Activated CD8-positive, alpha-beta memory T cell treated with anti-CD3 and anti-CD28 coated beads for 36 hours (primary cell): Measurements from ENCODE around the gene KCNJ16. TPM values are rescaled to one million over a fixed set of nuclear protein-coding genes. Genes with fewer than 3 reads are reported as not detected.

Experiments used
- CTCF ChIA-PET: fragments of 350-600 bp; sonication (Branson Sonifier 250); formaldehyde crosslinking; loops from one replicate; lab custom pipeline; 2021; ENCODE audit warnings: antibody characterized with exemption; lab: Charles Lee
- POLR2A ChIA-PET: fragments of 350-600 bp; sonication (Branson Sonifier 250); formaldehyde crosslinking; loops from one replicate; lab custom pipeline; 2021; ENCODE audit warnings: antibody characterized with exemption; lab: Charles Lee
- total RNA-seq, 2 experiments: library from RNA; stranded (reverse); gene quantifications; one replicate each; pipeline ENCODE4 v1.2.3, GENCODE V29; 2021

KCNJ16 gene
- total RNA-seq, 2 experiments from 2014 or later, result not detected

DNA sequence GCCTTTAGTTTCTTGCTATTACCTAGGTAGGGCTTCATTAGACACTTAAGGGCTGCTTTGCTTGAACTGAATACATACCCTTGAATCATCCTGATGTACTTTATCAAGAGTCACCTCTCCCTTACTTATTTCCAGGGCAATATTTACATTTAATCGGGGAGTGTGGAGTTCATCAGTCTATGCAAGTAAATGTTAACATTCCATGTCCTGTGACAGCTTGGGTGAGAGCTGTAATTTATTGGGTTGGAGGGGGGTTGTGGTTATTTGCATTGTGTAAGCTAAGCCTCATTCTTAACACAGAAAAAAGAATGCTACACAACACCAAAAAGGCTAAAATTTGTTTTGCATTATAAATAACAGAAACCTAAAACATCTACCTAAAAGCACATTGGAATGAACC is 16.7 kb downstream of the KCNJ16 start:
- POLR2A ChIA-PET, result no interaction called here
- CTCF ChIA-PET, result no interaction called here

DNA sequence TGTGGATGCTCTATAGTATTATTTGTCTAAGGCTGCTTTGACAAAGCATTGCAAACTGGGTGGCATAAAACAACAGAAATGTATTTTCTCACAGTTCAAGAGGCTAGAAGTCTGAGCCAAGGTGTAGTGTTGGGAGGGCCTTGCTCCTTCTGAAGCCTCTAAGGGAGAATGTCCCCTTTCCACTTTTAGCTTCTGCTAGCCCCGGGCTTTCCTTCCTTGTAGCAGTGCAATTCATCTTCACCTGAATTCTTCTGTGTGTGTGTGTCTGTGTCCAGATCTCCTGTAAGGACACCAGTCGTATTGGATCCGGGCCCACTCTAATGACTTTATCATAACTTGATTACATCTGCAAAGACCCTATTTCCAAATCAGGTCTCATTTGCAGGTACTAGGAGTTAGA is 18.1 kb downstream of the KCNJ16 start:
- ChIA-PET CTCF (no interaction called here), POLR2A (no interaction called here)

DNA sequence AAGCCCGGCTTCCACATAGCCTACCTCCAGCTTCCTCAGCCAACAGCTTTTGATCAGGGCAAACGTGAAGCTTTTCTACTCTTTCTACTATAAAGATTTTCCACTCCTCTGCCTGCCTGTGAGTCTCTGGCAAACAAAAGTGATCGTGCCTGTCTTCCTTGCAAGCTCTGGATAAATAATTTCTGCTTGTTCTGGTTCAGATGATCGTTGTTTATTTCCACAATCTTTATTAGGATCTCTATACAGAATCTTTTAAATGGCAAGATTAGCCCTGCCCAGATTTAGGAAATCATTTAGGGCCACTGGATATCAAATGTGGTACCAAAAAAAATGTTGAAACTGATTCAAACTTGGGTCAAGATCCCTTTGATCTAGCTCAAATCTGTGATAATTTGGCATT is 20.4 kb downstream of the KCNJ16 start:
- CTCF ChIA-PET, result no interaction called here
- POLR2A ChIA-PET, result no interaction called here

DNA sequence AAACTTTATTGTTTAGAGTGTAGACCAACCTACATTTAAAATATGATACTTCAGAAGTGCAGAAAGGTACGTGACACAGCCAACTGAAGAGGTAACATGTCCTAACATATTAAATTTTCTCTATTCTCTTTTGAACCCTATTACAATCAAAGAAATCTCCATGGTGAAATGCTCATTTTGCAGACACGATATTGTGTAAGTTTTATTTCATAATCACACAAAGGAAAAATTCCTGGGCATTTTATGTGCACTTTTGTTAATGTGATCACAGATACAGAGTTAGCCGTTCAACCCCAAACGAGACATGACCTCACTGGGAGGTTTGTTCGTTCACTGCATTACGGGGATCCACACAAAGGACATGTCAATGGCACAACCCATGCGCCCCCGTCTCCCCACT is 21.8 kb downstream of the KCNJ16 start:
- CTCF ChIA-PET, result no interaction called here
- POLR2A ChIA-PET, result no interaction called here

DNA sequence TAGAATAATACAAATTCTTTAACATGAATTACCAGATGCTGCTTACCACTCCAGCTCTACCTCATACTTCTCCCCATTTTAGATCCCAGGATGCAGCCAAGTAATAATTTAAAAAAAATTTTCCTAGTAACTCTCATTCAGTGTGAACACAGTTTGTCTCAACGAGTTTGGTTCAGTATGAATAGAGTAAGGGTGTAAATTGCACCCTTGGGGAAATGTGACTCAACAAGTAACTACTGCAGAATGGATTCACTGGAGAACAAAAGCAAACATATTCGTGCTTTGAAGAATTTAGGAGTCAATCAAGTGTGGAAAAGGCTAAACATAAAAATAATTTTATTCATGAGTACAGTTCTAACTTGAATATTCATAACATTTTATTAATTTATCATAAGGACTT is 23.0 kb downstream of the KCNJ16 start:
- ChIA-PET CTCF (no interaction called here), POLR2A (no interaction called here)

DNA sequence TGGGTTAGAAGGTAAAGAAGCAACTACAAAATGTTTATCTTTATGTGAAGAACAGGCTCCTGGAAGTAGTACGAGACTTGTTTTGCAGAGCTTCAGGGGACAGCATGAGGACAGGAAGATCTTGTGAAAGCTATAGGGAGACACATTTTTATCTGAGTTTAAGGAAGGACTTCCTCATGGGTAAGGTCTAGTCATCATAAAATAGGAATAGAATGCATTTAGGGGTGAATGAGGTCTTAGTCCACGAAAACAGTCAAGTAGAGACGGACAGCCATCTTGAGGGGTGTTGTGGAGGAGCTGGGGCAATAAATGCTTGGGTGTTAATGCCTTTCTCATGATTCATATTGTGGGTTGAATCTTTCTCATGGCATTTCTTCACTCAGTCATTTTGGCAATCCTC is 24.3 kb downstream of the KCNJ16 start:
- ChIA-PET POLR2A (no interaction called here), CTCF (no interaction called here)

DNA sequence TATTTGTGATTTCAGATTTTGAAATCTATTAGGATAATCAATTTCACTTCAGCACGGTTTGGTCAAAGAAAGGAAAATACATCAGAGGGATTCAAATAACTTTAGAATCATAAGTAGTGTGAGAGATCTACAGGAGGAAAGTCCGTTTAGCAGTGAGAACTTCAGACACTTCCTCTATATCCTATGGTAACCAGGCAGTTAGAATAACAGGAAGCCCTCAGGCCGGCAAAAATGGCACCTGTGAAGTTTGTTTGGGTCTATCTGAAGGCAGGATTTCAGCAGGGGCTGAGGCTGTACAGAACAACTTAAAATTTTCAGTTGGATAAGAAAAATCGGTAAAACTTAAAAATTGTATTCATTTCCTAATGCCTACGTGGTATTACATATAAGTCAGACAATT is 24.9 kb downstream of the KCNJ16 start:
- POLR2A ChIA-PET, result no interaction called here
- CTCF ChIA-PET, result no interaction called here

DNA sequence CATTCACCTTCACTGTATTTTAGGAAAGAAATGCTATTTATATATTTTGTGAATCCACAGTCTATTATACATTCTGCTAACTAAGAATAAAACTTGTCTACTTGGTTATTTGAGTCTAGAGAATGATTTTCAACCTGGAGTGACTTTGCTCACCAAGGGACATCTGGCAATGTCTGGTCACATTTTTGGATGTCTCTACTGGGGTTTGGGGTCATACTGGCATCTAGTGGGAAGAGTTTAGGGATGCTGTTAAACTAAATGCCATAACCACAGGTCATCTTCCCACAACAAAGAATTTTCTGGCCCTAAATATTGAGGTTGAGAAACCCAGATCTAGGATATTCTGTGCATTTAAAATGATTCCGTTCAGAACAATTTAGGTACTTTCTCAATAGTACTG is 26.0 kb downstream of the KCNJ16 start:
- CTCF ChIA-PET, result no interaction called here
- POLR2A ChIA-PET, result no interaction called here

DNA sequence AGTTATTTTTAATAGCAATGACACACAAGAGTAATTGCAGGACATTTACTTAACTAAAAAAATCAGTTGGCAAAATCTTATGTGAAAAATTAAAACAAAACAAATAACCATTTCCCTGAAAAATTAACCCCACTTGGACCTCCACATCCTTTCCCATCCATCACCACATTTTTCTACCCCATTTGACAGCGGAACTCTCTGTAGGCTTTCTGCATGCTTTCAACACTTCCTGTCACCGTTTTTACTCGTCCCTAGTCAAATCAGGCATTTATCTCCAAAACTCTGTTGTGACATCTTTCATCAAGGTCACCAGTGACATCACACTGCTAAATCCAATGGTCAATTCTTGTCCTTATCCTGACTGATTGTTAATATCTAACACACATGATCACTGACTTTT is 27.5 kb downstream of the KCNJ16 start:
- ChIA-PET CTCF (no interaction called here), POLR2A (no interaction called here)

DNA sequence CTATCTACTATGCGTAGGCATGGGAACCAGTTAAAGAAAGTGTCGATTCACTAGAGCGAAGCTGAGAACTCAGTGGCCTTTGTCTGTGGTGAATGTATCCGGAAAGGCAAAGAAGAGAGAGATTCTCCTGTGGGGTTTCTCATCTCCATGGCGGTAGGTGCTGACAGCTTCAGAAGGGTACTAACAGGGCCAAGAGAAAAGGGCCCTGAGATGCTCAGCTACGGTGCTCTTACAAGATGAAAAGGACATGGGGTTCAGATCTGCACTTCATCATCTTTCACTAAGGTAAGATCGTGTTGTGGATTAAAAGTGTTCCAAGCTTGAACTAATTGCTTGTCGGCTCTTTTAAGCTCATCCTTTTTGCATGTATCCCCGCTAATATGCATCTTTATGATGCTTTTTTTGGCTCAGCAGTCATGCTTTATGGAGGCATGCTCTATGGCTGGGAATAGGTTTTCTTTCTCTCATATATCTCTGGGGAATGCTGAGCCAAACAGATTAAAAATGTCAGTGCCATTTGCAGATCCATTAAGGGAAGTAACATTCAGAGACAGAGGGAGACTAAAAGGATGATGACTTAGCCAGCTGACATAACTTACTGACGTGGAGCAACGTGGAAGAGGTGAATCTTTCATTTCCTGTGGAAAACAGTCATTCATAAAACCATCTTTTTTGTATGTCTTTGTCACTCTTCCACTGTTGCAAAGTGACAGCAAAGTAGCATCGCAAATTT is 29.9 kb downstream of the KCNJ16 start:
- ChIA-PET POLR2A (no interaction called here), CTCF (no interaction called here)

DNA sequence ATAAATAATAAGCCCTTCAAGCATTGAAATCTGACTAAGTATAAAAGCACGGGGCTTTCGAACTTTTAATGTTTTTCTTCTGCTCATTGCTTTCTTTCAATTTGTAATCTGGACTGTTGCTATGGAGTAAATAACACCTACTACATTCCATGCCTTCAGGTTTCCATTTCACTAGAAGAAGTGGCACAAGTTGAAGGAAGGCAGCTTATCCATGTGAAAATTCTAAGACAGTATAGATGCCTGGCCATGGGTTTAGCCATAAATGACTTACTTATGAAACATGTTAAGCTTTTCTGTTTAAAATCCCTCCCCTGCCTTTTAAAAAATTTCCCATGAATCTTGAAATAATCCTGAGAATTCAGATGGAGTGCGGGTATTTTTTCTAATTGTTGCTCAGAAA is 30.6 kb downstream of the KCNJ16 start:
- POLR2A ChIA-PET, result no interaction called here
- CTCF ChIA-PET, result no interaction called here

DNA sequence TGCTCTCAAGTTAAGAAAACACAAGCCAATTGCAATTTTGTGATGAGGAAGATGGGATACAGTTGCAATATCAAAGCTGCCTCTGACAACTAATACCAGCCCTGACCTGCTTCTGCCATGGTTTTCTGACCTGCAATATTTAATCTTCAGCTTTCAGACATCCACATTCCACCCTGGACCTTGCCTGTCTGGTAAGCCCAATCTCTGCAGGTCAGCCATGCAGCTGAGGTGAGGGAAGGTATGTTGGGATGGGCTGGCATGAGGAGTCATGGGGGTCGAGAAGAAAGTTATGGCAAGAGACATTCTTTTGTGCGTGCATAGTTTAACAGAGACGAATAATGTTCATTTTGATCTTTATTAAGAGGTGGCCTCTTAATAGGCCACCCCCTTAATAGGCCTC is 31.5 kb downstream of the KCNJ16 start:
- CTCF ChIA-PET, result no interaction called here
- POLR2A ChIA-PET, result no interaction called here

DNA sequence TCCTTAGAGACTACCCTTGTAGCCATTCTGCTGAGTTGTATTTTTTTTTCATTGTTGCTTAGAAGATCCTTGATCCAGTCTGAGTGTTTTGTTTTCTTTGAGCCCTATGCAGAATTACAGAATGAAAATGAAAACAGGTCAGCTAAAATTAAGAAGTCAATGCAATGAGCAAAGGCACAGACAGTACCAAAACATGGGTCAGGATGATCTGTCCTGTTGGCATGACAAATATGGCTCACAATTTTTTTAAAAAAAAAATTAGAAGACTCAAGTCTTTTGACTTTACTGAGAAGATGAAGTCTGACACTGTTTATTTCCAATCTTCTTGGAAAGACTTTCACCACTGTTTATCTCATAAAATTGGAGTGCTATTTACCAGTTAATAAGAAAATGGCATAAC is 32.4 kb downstream of the KCNJ16 start:
- ChIA-PET POLR2A (no interaction called here), CTCF (no interaction called here)

DNA sequence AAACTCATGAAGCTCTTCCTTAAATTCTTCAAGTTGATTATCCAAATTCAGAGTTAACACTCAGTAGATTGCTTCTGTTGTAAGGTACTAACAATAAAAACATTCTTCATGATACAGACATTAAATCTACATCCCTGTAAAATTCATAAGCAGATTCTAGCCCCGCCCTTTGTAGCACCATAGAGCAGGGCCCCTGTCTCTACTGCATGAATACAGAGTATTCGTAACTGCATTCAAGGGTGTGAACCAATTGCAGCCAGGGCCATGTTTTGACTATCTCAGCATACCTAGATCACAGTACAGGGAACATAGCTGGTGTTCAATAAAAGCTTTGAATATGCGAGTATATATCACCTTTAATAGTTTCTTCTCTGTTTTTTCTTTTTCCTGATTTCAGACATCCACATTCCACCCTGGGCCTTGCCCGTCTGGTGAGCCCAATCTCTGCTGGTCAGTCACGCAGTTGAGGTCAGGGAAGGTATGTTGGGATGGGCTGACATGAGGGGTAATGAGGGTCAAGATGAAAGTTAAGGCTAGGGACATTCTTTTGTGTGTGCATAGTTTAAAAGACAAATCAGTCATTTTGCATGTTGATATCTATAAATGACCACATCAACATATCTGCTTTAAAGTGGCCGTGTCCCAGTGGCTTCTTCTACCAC is 33.0 kb downstream of the KCNJ16 start:
- ChIA-PET CTCF (no interaction called here), POLR2A (no interaction called here)

DNA sequence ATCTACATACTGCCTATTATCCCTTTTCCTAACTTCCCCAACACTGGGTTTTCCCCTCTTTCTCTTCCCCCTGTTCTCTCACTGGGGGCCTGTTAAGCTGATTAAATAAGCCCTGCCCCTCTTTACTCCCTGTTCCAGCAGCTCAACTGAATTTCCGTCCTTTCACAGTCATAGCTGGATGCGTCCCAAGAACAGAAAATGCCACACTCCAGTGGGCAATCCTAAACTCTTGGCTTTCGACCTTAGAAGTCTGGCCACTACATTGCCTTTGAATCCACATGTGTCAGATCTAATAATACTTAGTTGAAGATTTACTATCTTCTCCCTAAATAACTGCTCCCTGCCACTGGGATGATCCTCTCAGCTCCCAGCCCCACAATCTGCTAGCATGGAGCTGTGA is 34.5 kb downstream of the KCNJ16 start:
- ChIA-PET POLR2A (no interaction called here), CTCF (no interaction called here)

DNA sequence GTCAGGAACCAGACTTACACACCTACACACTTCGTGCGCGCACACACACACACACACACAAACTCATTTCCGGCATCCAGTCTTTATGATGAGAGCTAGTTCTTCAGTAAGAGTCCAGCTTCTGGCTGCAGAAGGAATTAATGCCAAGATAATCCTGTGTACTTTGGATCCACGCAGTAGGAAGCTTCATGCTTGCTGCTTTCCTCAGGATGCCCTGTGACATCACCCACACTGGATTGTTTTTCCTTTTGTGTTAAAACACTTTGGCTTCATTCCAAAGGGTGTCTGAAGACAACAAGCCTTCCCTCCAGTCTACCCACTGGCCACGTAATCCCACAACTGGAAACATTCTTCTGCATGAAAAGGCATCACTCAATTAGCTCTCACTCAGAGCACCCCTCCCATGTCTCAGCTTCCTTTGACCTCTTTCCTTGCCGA is 35.4 kb downstream of the KCNJ16 start:
- CTCF ChIA-PET, result no interaction called here
- POLR2A ChIA-PET, result no interaction called here

DNA sequence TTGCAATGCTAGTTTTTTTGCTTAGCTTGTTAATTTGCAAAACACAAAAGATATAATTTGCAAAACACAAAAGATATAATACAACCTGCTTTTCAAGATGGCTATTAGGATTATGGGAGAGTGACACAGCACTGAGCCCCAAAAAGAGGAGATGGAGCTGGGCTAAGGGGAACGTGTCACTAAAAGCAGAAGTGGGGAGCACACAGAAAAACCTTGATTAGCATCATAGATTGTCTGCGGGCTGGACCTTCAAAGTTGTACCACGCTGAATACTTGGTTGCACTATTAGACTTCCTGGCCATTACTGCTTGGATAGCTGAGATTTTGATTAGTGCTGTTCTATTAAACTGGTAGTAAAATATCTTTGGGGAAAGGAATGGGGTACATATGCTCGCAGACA is 36.2 kb downstream of the KCNJ16 start:
- POLR2A ChIA-PET, result no interaction called here

DNA sequence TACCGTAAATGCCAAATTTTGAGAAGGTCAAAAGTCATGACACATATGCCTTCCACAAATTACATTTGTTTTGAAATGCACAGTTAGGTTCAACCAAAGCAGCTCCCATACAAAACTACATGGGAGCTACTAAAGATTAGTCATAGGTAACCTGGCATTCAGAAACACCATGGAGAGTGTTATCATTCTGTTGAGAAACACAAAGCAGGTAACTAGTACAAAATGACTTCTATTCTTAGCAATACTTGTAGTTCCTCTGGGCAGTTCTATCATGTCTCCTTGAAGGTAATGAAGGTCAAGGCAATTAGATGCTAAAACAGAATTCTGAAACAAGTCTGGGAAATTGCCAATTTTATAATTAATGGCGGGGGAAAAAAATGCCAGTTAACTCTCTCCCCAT is 39.4 kb downstream of the KCNJ16 start:
- CTCF ChIA-PET, result no interaction called here
- POLR2A ChIA-PET, result no interaction called here

More for the DNA sequence above, 36.2 kb downstream of the KCNJ16 start:
- CTCF ChIA-PET, result no interaction called here

DNA sequence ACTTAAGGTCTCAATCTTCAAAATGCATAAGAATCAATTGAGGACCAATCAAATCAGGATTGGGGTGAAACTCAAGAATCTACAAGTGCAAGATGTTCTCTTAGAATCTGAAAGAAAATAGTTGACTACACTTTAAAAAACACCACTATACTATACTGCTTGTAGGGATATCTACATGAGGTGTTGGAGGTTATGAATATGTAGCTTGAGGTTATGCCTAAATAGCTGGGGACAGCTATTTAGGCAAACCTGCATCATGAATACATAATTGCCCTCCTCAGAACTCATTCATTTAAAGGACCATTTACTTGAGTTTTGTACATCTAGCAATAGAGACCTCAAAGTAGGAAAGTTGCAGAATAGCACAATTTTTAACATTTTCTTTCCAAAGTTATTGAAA is 40.1 kb downstream of the KCNJ16 start:
- ChIA-PET CTCF (no interaction called here), POLR2A (no interaction called here)

DNA sequence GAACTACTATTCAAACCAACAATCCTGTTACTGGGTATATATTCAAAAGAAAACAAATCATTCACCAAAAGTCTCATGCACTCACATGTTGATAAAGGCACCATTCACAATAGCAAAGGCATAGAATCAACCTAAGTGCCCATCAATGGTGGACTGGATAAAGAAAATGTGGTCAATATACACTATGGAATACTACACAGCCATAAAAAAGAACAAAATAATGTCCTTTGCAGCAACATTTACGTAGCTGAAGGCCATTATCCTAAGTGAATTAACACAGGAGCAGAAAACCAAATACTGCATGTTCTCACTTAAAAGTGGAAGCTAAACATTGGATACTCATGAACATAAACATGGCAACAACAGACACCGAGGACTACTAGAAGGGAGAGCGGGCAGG is 41.9 kb downstream of the KCNJ16 start:
- ChIA-PET CTCF (no interaction called here), POLR2A (no interaction called here)

DNA sequence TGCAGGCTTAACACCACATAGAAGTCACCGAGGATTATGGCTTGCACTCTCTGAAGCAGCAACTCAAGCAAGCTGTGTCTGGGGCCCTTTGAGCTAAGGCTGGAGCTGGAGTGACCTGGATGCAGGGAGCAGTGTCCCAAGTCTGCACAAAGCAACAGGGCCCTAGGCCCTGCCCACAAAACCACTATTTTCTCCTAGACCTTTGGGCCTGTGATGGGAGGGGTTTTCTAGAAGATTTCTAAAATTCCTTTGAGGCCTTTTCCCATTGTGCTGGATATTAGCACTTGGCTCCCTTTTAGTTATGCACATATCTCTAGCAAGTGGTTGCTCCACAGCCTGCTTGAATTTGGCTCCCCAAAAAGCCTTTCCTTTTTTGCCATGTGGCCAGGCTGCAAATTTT is 44.5 kb downstream of the KCNJ16 start:
- POLR2A ChIA-PET, result no interaction called here
- CTCF ChIA-PET, result no interaction called here

DNA sequence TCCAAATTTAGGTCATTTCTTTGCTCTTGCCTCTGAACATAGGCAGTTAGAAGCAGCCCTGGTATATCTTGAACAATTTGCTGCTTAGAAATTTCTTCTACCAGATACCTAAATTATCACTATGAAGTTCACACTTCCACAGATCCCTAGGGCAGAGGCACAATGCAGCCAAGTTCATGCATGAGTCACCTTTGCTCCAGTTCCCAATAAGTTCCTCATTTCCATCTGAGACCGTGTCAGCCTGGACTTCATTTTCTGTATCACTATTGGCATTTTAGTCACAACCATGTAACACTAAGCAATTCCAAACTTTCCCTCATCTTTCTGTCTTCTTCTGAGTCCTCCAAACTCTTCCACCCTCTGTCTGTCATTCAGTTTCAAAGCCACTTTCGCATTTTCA is 45.0 kb downstream of the KCNJ16 start:
- CTCF ChIA-PET, result no interaction called here
- POLR2A ChIA-PET, result no interaction called here
